ENCODE measurements around the gene SH3BP1.
A peak's percentile ranks its signal among the peaks of the same experiment; 100 is the strongest.

The SH3BP1 gene

GRCh38 chr22:37659066-37659896 lies 19.8 kb downstream of the SH3BP1 start:
- no peak for DNase-seq (ENCODE audit: low spot score)

- no peak for DNase-seq (ENCODE audit: low spot score)
Measured at GRCh38 chr22:37659897-37660708, 20.6 kb downstream of the SH3BP1 start.

GRCh38 chr22:37660709-37661045 lies 21.2 kb downstream of the SH3BP1 start:
- no peak for DNase-seq (ENCODE audit: low spot score)

- peak; percentile 64 for DNase-seq (ENCODE audit: low spot score)
Measured at GRCh38 chr22:37661160-37661924, 21.9 kb downstream of the SH3BP1 start.

GRCh38 chr22:37662039-37662438 lies 22.6 kb downstream of the SH3BP1 start:
- no peak for DNase-seq (ENCODE audit: low spot score)

- no peak for DNase-seq (ENCODE audit: low spot score)
Measured at GRCh38 chr22:37663521-37664140, 24.2 kb downstream of the SH3BP1 start.

- no peak for DNase-seq (ENCODE audit: low spot score)
Measured at GRCh38 chr22:37664249-37665101, 25.0 kb downstream of the SH3BP1 start.

GRCh38 chr22:37665487-37665886 lies 26.0 kb downstream of the SH3BP1 start:
- DNase-seq (ENCODE audit: low spot score): no peak

GRCh38 chr22:37669586-37669985 lies 30.1 kb downstream of the SH3BP1 start:
- peak; percentile 56 for DNase-seq (ENCODE audit: low spot score)

- DNase-seq (ENCODE audit: low spot score): no peak
Measured at GRCh38 chr22:37672206-37672919, 32.9 kb downstream of the SH3BP1 start.

- no peak for DNase-seq (ENCODE audit: low spot score)
Measured at GRCh38 chr22:37672920-37673455, 33.5 kb downstream of the SH3BP1 start.

- no peak for DNase-seq (ENCODE audit: low spot score)
Measured at GRCh38 chr22:37674248-37674647, 34.8 kb downstream of the SH3BP1 start.

- DNase-seq (ENCODE audit: low spot score): peak; percentile 96
Measured at GRCh38 chr22:37674951-37675929, 35.8 kb downstream of the SH3BP1 start, which contains the start of gene LGALS1. LGALS1 (plus strand) TSS chr22:37675636; CDS start chr22:37675703, 67 bp downstream.

GRCh38 chr22:37675930-37676735 lies 36.7 kb downstream of the SH3BP1 start:
- DNase-seq (ENCODE audit: low spot score): peak; percentile 5

GRCh38 chr22:37676736-37677492 lies 37.4 kb downstream of the SH3BP1 start:
- peak; percentile 86 for DNase-seq (ENCODE audit: low spot score)

- no peak for DNase-seq (ENCODE audit: low spot score)
Measured at GRCh38 chr22:37677493-37677974, 38.1 kb downstream of the SH3BP1 start.

- DNase-seq (ENCODE audit: low spot score): no peak
Measured at GRCh38 chr22:37678372-37678771, 38.9 kb downstream of the SH3BP1 start.
